Hematopoietic multipotent progenitor cell treated with erythropoietin and hydrocortisone succinate and interleukin-3 and kit ligand, for 17 days (in vitro differentiated cells): Measurements from ENCODE around the gene WASHC2C.
"Not testable (repeated sequence)": the region's sequence is repeated elsewhere in the genome, so short reads cannot be mapped to it uniquely, and the experiment has no call there.

Experiments used
- DNase-seq: peaks from one replicate; pipeline ENCODE4 v3.0.0-alpha.2; 2015; ENCODE audit warnings: low spot score

The WASHC2C gene

GRCh38 chr10:45726703-45727420 lies at the start of gene WASHC2C:
Gene WASHC2C (plus strand): TSS chr10:45727266. CDS start chr10:45727318, 52 bp downstream.
- peak; percentile 90 for DNase-seq

- DNase-seq = not testable (repeated sequence)
Measured at GRCh38 chr10:45678467-45678866, 48.6 kb upstream of the WASHC2C start.

- DNase-seq = not testable (repeated sequence)
Measured at GRCh38 chr10:45710200-45710796, 16.8 kb upstream of the WASHC2C start.

- not testable (repeated sequence) for DNase-seq
Measured at GRCh38 chr10:45711223-45711622, 15.8 kb upstream of the WASHC2C start.

GRCh38 chr10:45717053-45717452 lies 10.0 kb upstream of the WASHC2C start:
- not testable (repeated sequence) for DNase-seq

GRCh38 chr10:45717642-45718041 lies 9.4 kb upstream of the WASHC2C start:
- not testable (repeated sequence) for DNase-seq

- DNase-seq = not testable (repeated sequence)
Measured at GRCh38 chr10:45721503-45721902, 5.6 kb upstream of the WASHC2C start.

GRCh38 chr10:45723851-45724250 lies 3.2 kb upstream of the WASHC2C start:
- not testable (repeated sequence) for DNase-seq

GRCh38 chr10:45727421-45727965 lies 427 bp downstream of the WASHC2C start:
- DNase-seq = peak; percentile 41

GRCh38 chr10:45734449-45734848 lies 7.4 kb downstream of the WASHC2C start:
- DNase-seq = not testable (repeated sequence)

GRCh38 chr10:45734867-45735266 lies 7.8 kb downstream of the WASHC2C start:
- peak; percentile 32 for DNase-seq

- not testable (repeated sequence) for DNase-seq
Measured at GRCh38 chr10:45741559-45741958, 14.5 kb downstream of the WASHC2C start.

- DNase-seq = not testable (repeated sequence)
Measured at GRCh38 chr10:45742014-45742413, 14.9 kb downstream of the WASHC2C start.

GRCh38 chr10:45751141-45751540 lies 24.1 kb downstream of the WASHC2C start:
- DNase-seq = not testable (repeated sequence)

GRCh38 chr10:45752210-45752609 lies 25.1 kb downstream of the WASHC2C start:
- DNase-seq = not testable (repeated sequence)

- not testable (repeated sequence) for DNase-seq
Measured at GRCh38 chr10:45753979-45754495, 27.0 kb downstream of the WASHC2C start.

- DNase-seq = not testable (repeated sequence)
Measured at GRCh38 chr10:45755083-45755482, 28.0 kb downstream of the WASHC2C start.

- not testable (repeated sequence) for DNase-seq
Measured at GRCh38 chr10:45756065-45756464, 29.0 kb downstream of the WASHC2C start.

- not testable (repeated sequence) for DNase-seq
Measured at GRCh38 chr10:45757661-45758396, 30.8 kb downstream of the WASHC2C start.

GRCh38 chr10:45761622-45762021 lies 34.6 kb downstream of the WASHC2C start:
- DNase-seq = not testable (repeated sequence)

GRCh38 chr10:45763037-45763436 lies 36.0 kb downstream of the WASHC2C start:
- not testable (repeated sequence) for DNase-seq

GRCh38 chr10:45768334-45768733 lies 41.3 kb downstream of the WASHC2C start:
- peak; percentile 7 for DNase-seq
